CD4-positive, CD25-positive, alpha-beta regulatory T cell (primary cell): ENCODE results near the gene DGUOK. TPM values are rescaled to one million over a fixed set of nuclear protein-coding genes. Genes with fewer than 3 reads are reported as not detected.
"Not testable (repeated sequence)": the region's sequence is repeated elsewhere in the genome, so short reads cannot be mapped to it uniquely, and the experiment has no call there.

Experiments used
- ATAC-seq, 2 donors: fragments of 150-1000 bp; cut with Tn5 transposase; one replicate each; pipeline ENCODE4 v1.10.0; 2021; ENCODE audit warnings: low read depth in 2 of 2, moderate number of reproducible peaks in 2 of 2, moderate library complexity in 1 of 2
- DNase-seq, 3 donors: peaks; one replicate each; pipeline versions ENCODE4 v3.0.0 to v3.0.0-alpha.2; 2012 to 2022; ENCODE audit warnings: mixed read lengths in 1 of 3
- H3K27ac ChIP-seq: one replicate; pipeline ENCODE4 v1.7.0; 2013; ENCODE audit warnings: mild to moderate bottlenecking, low read length; ENCODE audit not compliant: insufficient read depth, poor library complexity, severe bottlenecking
- H3K27me3 ChIP-seq: one replicate; pipeline ENCODE4 v1.7.0; 2013; ENCODE audit warnings: low read length; ENCODE audit not compliant: control insufficient read depth, insufficient read depth
- H3K36me3 ChIP-seq: one replicate; pipeline ENCODE4 v1.7.0; 2013; ENCODE audit warnings: mild to moderate bottlenecking, low read length, moderate library complexity; ENCODE audit not compliant: control insufficient read depth, insufficient read depth
- H3K4me1 ChIP-seq: 2 replicates; pipeline ENCODE4 v1.7.0; 2013; ENCODE audit warnings: mild to moderate bottlenecking, low read length; ENCODE audit not compliant: insufficient read depth, control insufficient read depth, poor library complexity, severe bottlenecking
- H3K4me3 ChIP-seq: one replicate; pipeline ENCODE4 v1.7.0; 2013; ENCODE audit warnings: low read depth, mild to moderate bottlenecking, low read length, moderate library complexity
- H3K9me3 ChIP-seq, 2 experiments: 1 replicate in 1 of 2; 2 replicates in 1 of 2; pipeline ENCODE4 v1.7.0; 2013; ENCODE audit warnings: low read length in 2 of 2, mild to moderate bottlenecking in 1 of 2, moderate library complexity in 1 of 2; ENCODE audit not compliant: control insufficient read depth in 2 of 2
- H3K27ac Mint-ChIP-seq, 3 donors: one replicate each; pipeline ENCODE4 v1.8.0; 2020 to 2022; ENCODE audit warnings: mild to moderate bottlenecking in 3 of 3, mixed read lengths in 3 of 3, moderate library complexity in 2 of 3
- H3K27me3 Mint-ChIP-seq: one replicate; pipeline ENCODE4 v1.8.0; 2022; ENCODE audit warnings: mild to moderate bottlenecking, mixed read lengths
- H3K36me3 Mint-ChIP-seq: one replicate; pipeline ENCODE4 v1.8.0; 2020; ENCODE audit warnings: mixed read lengths
- H3K4me1 Mint-ChIP-seq, 4 donors: one replicate each; pipeline ENCODE4 v1.8.0; 2020 to 2022; ENCODE audit warnings: mixed read lengths in 4 of 4, mild to moderate bottlenecking in 1 of 4
- H3K4me3 Mint-ChIP-seq, 4 donors: one replicate each; pipeline ENCODE4 v1.8.0; 2020 to 2022; ENCODE audit warnings: mild to moderate bottlenecking in 4 of 4, mixed read lengths in 4 of 4, moderate library complexity in 3 of 4
- H3K9me3 Mint-ChIP-seq, 7 donors: one replicate each; pipeline ENCODE4 v1.8.0; 2020 to 2022; ENCODE audit warnings: mixed read lengths in 7 of 7, mild to moderate bottlenecking in 3 of 7, moderate library complexity in 2 of 7
- polyA plus RNA-seq, 4 donors: library from polyadenylated mRNA; unstranded; fragments of 300-500 nt; fragmentation: Illumina TruSeq; gene quantifications; one replicate each; pipeline ENCODE4 v1.2.3, GENCODE V29; 2021
- total RNA-seq: library from RNA; stranded (reverse); gene quantifications from one replicate; pipeline ENCODE4 v1.2.3, GENCODE V29; 2022

DGUOK gene
- 43.5 TPM for total RNA-seq
- 100 to 1,000 TPM; 182 to 226 (median 205) TPM for polyA plus RNA-seq

- Mint-ChIP-seq H3K9me3 (no peaks in the 10 kb centered on the region), H3K36me3 (peaks cover 18% of the 10 kb centered on the region), H3K4me3 (peak within 1 kb of the TSS; percentile 84 to 98 (median 95)), H3K4me1 (peaks cover 32 to 55% (median 38%) of the 10 kb centered on the region in 4 donors), H3K27ac (peak within 1 kb of the TSS; percentile 97 to 100 (median 98)), H3K27me3 (peaks cover 10% of the 10 kb centered on the region)
- peak; percentile 98 to 100 (median 99) for DNase-seq
- peaks cover 40% of the 10 kb centered on the region for H3K4me1 ChIP-seq
- no peaks in the 10 kb centered on the region for H3K36me3 ChIP-seq
- peak; percentile 100 for ATAC-seq
- H3K9me3 ChIP-seq: no peaks in the 10 kb centered on the region
- peak within 1 kb of the TSS; percentile 85 for H3K4me3 ChIP-seq
- no peaks in the 10 kb centered on the region for H3K27me3 ChIP-seq
- H3K27ac ChIP-seq: peak within 1 kb of the TSS; percentile 97
Observed at GRCh38 chr2:73926493-73927327, at the start of gene DGUOK. Gene DGUOK, plus strand, starts transcription at chr2:73926880. Its CDS starts 31 bp downstream, at chr2:73926911.

- no peak overlapping the region for H3K4me3 ChIP-seq
- no peaks in the 10 kb centered on the region for H3K4me1 ChIP-seq
- H3K9me3 ChIP-seq: no peaks in the 10 kb centered on the region
- no peak overlapping the region for H3K27ac ChIP-seq
- H3K9me3 Mint-ChIP-seq: no peaks in the 10 kb centered on the region
- H3K27ac Mint-ChIP-seq: no peak overlapping the region
- peaks cover 0 to 1% (median 0%) of the 10 kb centered on the region in 4 donors for H3K4me1 Mint-ChIP-seq
- H3K36me3 ChIP-seq: no peaks in the 10 kb centered on the region
- no peak overlapping the region for H3K4me3 Mint-ChIP-seq
- H3K27me3 Mint-ChIP-seq: no peaks in the 10 kb centered on the region
- peaks cover 7% of the 10 kb centered on the region for H3K36me3 Mint-ChIP-seq
- no peak for ATAC-seq
- DNase-seq: no peak
- no peaks in the 10 kb centered on the region for H3K27me3 ChIP-seq
Observed at GRCh38 chr2:73877071-73877802, 49.4 kb upstream of the DGUOK start.

- not testable (repeated sequence) for H3K4me1 Mint-ChIP-seq, H3K36me3 ChIP-seq, H3K36me3 Mint-ChIP-seq, DNase-seq, ATAC-seq, H3K9me3 ChIP-seq, H3K27me3 ChIP-seq, H3K4me1 ChIP-seq, H3K27me3 Mint-ChIP-seq, H3K27ac ChIP-seq, H3K4me3 Mint-ChIP-seq, H3K9me3 Mint-ChIP-seq, H3K4me3 ChIP-seq
- H3K27ac Mint-ChIP-seq: peak overlapping the region in 1 of 3 donors; percentile 26
Observed at GRCh38 chr2:73877984-73878383, 48.7 kb upstream of the DGUOK start.

- peaks cover 6 to 23% (median 10%) of the 10 kb centered on the region in 4 donors for H3K4me1 Mint-ChIP-seq
Observed at GRCh38 chr2:73885406-73885805, 41.3 kb upstream of the DGUOK start.

GRCh38 chr2:73886357-73886756, 40.3 kb upstream of the DGUOK start:
- Histone ChIP-seq H3K27me3 (no peaks in the 10 kb centered on the region), H3K4me3 (no peak overlapping the region), H3K27ac (no peak overlapping the region), H3K9me3 (no peaks in the 10 kb centered on the region), H3K4me1 (no peaks in the 10 kb centered on the region), H3K36me3 (no peaks in the 10 kb centered on the region)
- H3K4me3 Mint-ChIP-seq: no peak overlapping the region
- no peak for ATAC-seq
- peak in 1 of 3 donors; percentile 24 for DNase-seq
- H3K36me3 Mint-ChIP-seq: no peaks in the 10 kb centered on the region
- H3K4me1 Mint-ChIP-seq: peaks cover 6 to 23% (median 10%) of the 10 kb centered on the region in 4 donors
- H3K27ac Mint-ChIP-seq: no peak overlapping the region
- H3K9me3 Mint-ChIP-seq: peaks cover 0 to 3% (median 0%) of the 10 kb centered on the region in 7 donors
- H3K27me3 Mint-ChIP-seq: peaks cover 5% of the 10 kb centered on the region

More at GRCh38 chr2:73885406-73885805, 41.3 kb upstream of the DGUOK start:
- H3K9me3 Mint-ChIP-seq: peaks cover 0 to 3% (median 0%) of the 10 kb centered on the region in 7 donors
- Histone ChIP-seq H3K36me3 (no peaks in the 10 kb centered on the region), H3K27me3 (no peaks in the 10 kb centered on the region), H3K4me1 (no peaks in the 10 kb centered on the region), H3K4me3 (no peak overlapping the region), H3K9me3 (no peaks in the 10 kb centered on the region), H3K27ac (no peak overlapping the region)
- no peak for DNase-seq
- peaks cover 5% of the 10 kb centered on the region for H3K27me3 Mint-ChIP-seq
- H3K27ac Mint-ChIP-seq: no peak overlapping the region
- no peak for ATAC-seq
- no peaks in the 10 kb centered on the region for H3K36me3 Mint-ChIP-seq
- no peak overlapping the region for H3K4me3 Mint-ChIP-seq

- H3K27me3 Mint-ChIP-seq, H3K4me3 ChIP-seq, H3K27ac ChIP-seq, H3K9me3 Mint-ChIP-seq, ATAC-seq, H3K27me3 ChIP-seq, DNase-seq, H3K4me1 ChIP-seq, H3K36me3 ChIP-seq, H3K9me3 ChIP-seq, H3K36me3 Mint-ChIP-seq: not testable (repeated sequence)
- Mint-ChIP-seq H3K27ac (peak overlapping the region; percentile 66 to 76 (median 72)), H3K4me1 (peaks cover 6 to 23% (median 9%) of the 10 kb centered on the region in 4 donors), H3K4me3 (peak overlapping the region in 2 of 4 donors; percentile 8 to 29)
Observed at GRCh38 chr2:73887596-73888353, 38.9 kb upstream of the DGUOK start.

GRCh38 chr2:73888388-73888787, 38.3 kb upstream of the DGUOK start:
- Histone ChIP-seq H3K9me3 (no peaks in the 10 kb centered on the region), H3K27me3 (no peaks in the 10 kb centered on the region), H3K36me3 (no peaks in the 10 kb centered on the region), H3K27ac (no peak overlapping the region), H3K4me1 (no peaks in the 10 kb centered on the region), H3K4me3 (peak overlapping the region; percentile 4)
- peak in 1 of 3 donors; percentile 27 for DNase-seq
- H3K4me3 Mint-ChIP-seq: peak overlapping the region in 3 of 4 donors; percentile 7 to 54 (median 45)
- no peaks in the 10 kb centered on the region for H3K36me3 Mint-ChIP-seq
- H3K27ac Mint-ChIP-seq: peak overlapping the region; percentile 12 to 76 (median 72)
- peaks cover 0 to 3% (median 0%) of the 10 kb centered on the region in 7 donors for H3K9me3 Mint-ChIP-seq
- H3K4me1 Mint-ChIP-seq: peaks cover 6 to 23% (median 9%) of the 10 kb centered on the region in 4 donors
- no peak for ATAC-seq
- H3K27me3 Mint-ChIP-seq: peaks cover 5% of the 10 kb centered on the region
